ENCODE measurements around the gene COPZ1.
"Not testable (repeated sequence)": the region's sequence is repeated elsewhere in the genome, so short reads cannot be mapped to it uniquely, and the experiment has no call there.

Gene COPZ1

GRCh38 chr12:54294953-54295566 is 29.9 kb upstream of the COPZ1 start:
- DNase-seq = no peak

- DNase-seq = no peak
Measured at GRCh38 chr12:54296393-54297099, 28.4 kb upstream of the COPZ1 start.

- DNase-seq = no peak
Measured at GRCh38 chr12:54298904-54299303, 26.0 kb upstream of the COPZ1 start.

- no peak for DNase-seq
Measured at GRCh38 chr12:54299515-54300224, 25.3 kb upstream of the COPZ1 start.

GRCh38 chr12:54300225-54300731 is 24.7 kb upstream of the COPZ1 start:
- DNase-seq = no peak

GRCh38 chr12:54300732-54301427 is 24.1 kb upstream of the COPZ1 start, which contains the start of gene NFE2:
TSS of gene NFE2 (minus strand) at chr12:54301015. CDS start at chr12:54295248, 5,767 bp downstream.
- DNase-seq = peak; percentile 18

GRCh38 chr12:54301428-54302048 is 23.4 kb upstream of the COPZ1 start:
- DNase-seq = no peak

GRCh38 chr12:54303640-54304039 is 21.3 kb upstream of the COPZ1 start:
- DNase-seq = no peak

GRCh38 chr12:54304187-54304810 is 20.6 kb upstream of the COPZ1 start:
- DNase-seq = no peak

GRCh38 chr12:54306925-54307741 is 17.8 kb upstream of the COPZ1 start:
- DNase-seq = no peak

- no peak for DNase-seq
Measured at GRCh38 chr12:54311051-54311450, 13.9 kb upstream of the COPZ1 start.

- DNase-seq = not testable (repeated sequence)
Measured at GRCh38 chr12:54312309-54312708, 12.6 kb upstream of the COPZ1 start.

- no peak for DNase-seq
Measured at GRCh38 chr12:54321363-54321762, 3.6 kb upstream of the COPZ1 start.

- not testable (repeated sequence) for DNase-seq
Measured at GRCh38 chr12:54325442-54326109, 645 bp downstream of the COPZ1 start.

GRCh38 chr12:54328595-54329337 is 3.8 kb downstream of the COPZ1 start:
- no peak for DNase-seq

GRCh38 chr12:54329759-54330158 is 4.8 kb downstream of the COPZ1 start:
- no peak for DNase-seq

GRCh38 chr12:54330442-54330841 is 5.5 kb downstream of the COPZ1 start:
- DNase-seq = no peak

GRCh38 chr12:54331461-54331860 is 6.5 kb downstream of the COPZ1 start:
- DNase-seq = no peak

GRCh38 chr12:54333420-54334034 is 8.6 kb downstream of the COPZ1 start:
- no peak for DNase-seq

All from DMS79 (cell line).